T-helper 1 cell (primary cell): ENCODE measurements around the gene KRTAP19-2.

Experiments used
- DNase-seq, 5 donors: peaks; one replicate each; pipeline ENCODE4 v3.0.0-alpha.2; 2012 to 2020
- total RNA-seq, 4 donors: gene quantifications; one replicate each; lab custom pipeline; 2026; lab: John Stamatoyannopoulos, UW

The KRTAP19-2 gene, protein sequence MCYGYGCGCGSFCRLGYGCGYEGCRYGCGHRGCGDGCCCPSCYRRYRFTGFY
- 0 reads per million in 4 donors for total RNA-seq

DNA sequence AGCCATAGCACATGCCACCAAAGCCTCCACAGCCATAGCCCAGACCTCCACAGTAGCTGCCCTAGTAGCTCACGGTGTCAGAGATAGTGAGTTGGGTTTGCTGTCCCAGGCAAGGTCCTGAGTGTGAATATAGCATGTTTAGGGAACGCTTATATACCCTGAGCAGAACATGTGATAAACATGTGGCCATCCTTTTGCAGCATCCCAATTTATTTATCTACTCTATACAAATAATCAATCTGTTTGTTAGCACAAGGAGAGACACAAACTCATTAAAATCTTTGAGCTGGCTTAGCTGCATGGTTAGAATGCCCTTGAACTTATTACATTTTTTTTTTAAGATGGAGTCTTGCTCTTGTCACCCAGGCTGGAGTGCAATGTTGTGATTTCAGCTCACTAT is at the start of gene KRTAP19-2:
TSS of gene KRTAP19-2 (minus strand) at position 101 of the 400 bp plus-strand sequence. CDS start at position 13, 88 bp downstream.
- no peak for DNase-seq

DNA sequence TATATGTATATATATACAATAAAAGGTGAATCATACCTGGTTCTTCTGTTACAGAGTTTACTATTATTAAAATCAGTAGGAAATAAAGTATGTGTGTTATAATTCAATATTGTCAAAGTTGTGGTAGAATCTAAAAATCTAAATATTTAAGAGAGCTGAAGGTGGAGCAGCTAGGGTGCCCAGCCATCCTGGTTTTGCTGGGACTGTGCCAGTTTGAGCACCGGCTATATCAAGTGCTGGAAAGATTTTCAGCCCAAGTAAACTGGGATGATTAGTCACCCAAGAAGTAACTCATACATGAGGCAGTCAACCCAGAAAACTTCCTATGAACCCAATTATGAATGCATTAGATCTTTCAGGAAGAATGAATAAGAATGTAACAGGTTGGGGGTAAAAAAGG is 31.6 kb upstream of the KRTAP19-2 start:
- DNase-seq, result no peak

DNA sequence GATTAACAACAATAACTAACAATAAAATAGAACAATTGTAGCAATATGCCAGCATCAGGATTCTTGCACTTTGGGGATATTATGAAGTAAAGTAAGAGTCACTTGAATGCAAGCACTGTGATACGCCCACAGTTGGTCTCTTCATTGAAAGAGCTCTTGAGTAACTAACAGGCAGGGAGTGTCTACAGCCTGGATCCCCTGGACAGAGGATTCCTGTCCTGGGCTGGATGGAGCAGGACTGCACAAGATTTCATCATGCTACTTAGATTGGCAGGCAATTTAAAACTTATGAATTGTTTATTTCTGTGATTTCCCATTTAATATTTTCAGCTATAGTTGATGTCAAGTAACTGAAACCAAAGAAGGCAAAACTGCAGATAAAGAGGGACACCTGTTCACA is 28.4 kb upstream of the KRTAP19-2 start:
- DNase-seq, result no peak

DNA sequence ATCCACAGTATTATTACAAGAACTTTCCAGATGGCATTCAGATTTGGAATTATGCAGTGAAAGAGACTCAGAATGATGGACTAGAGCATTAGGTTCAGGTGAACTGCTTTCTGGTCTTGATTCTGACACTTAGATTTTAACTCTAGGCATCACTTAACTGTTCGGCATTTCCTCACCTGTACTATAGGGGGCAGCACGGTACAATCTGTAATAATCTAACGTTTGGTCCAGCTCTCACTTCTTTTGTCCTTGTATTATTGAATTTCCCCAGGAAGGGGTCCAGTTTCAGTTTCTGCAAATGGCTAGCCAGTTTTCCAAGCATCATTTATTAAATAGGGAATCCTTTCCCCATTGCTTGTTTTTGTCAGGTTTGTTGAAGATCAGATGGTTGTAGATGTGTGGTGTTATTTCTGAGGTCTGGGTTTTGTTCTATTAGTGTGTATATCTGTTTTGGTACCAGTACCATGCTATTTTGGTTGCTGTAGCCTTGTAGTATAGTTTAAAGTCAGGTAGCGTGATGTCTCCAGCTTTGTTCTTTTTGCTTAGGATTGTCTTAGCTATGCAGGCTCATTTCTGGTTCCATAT is 18.5 kb upstream of the KRTAP19-2 start:
- peak in 1 of 5 donors; percentile 1 for DNase-seq

DNA sequence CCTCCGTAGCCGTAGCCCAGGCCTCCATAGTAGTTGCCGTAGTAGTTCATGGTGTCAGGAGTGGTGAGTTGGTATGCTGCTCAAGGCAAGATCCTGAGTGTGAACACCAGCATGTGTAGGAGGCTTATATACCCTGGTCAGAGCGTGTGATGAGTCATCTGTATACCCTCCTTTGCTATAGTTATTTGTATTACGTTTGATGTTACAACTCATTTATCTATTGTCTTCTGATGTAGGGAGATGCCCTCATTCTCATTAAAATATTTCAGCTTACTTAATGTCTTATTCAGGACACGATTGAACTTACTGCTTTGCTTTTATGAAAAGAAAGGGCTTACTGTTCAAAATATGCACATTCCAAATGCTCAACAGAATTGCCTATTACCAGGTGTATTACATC is 14.8 kb upstream of the KRTAP19-2 start, which contains the start of gene KRTAP19-5:
TSS of gene KRTAP19-5 (minus strand) at position 101 of the 400 bp plus-strand sequence. CDS start at position 50, 51 bp downstream.
- no peak for DNase-seq

DNA sequence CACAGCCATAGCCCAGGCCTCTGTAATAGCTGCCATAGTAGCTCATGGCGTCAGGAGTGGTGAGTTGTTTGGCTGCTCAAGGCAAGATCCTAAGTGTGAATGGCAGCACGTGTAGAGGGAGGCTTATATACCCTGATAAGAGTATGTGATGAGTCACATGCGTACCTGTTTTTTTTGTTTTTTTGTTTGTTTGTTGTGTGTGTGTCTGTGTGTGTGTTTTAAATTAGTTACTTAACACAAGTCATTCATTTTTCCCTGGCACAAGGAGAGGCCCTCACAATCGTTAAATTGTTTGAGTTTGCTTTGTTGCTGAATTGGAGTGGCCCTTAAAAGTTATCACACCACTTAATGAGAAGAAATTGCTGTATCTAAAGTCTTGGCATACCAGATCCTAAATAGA is 9.8 kb upstream of the KRTAP19-2 start, which contains the start of gene KRTAP19-4:
TSS of gene KRTAP19-4 (minus strand) at position 101 of the 400 bp plus-strand sequence. CDS start at position 46, 55 bp downstream.
- DNase-seq, result no peak

DNA sequence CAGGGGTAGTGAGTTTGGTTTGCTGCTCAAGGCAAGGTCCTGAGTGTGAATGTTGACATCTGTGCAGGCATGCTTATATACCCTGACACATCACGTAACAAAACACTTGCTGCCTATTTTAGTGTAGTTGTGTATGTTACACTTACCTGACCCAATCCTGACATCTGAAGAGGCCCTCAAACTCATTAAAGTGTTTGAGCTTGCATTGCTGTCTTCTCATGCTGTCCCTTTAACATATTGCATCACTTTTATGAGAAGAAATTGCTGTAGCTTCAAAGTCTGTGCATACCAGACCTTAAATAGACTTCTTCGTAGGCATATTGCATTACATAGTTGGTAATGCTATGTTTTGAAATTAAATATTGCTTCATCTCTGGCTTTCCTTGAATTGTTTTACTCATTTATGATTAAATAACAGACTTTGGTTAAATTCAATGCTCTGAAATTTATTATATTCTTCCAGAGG is 4.8 kb upstream of the KRTAP19-2 start, which contains the start of gene KRTAP19-3:
TSS of gene KRTAP19-3 (minus strand) at position 51 of the 466 bp plus-strand sequence. CDS start 56 bp downstream, outside the sequence.
- no peak for DNase-seq

DNA sequence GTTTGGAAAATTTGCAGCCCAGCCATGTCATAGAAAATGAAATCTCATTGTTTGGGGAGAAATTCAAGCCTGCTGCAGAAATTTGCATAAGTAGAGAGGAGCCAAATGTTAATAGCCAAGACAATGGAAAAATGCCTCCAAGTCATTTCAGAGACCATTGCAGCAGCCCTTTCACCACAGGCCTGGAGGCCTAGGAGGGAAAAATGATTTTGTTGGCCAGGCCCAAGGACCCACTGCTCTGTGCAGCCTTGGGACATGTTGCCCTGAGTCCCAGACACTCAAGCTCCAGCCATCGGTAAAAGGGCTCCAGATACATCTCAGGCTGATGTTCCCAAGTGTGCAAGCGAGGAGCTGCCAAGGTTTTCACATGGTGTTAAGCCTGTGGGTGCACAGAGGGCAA is 1.1 kb downstream of the KRTAP19-2 start:
- no peak for DNase-seq

DNA sequence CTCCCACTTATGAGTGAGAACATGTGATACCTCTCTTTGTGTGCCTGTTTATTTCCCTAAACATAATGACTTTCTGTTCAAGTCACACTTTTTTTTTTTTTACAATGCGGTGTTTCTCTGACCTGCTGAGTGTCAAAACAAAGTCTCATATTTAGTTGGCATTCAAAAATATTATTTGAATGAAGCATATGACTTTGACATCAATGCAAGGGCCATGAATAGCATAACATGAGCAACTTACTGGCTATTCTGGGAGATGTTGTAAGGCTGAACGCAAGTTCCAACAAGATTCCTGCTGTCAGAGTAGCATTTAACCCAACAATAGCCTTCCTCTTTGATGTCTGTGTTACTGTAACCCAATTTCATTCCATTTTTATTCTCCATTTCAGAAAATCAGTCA is 5.1 kb downstream of the KRTAP19-2 start:
- no peak for DNase-seq

DNA sequence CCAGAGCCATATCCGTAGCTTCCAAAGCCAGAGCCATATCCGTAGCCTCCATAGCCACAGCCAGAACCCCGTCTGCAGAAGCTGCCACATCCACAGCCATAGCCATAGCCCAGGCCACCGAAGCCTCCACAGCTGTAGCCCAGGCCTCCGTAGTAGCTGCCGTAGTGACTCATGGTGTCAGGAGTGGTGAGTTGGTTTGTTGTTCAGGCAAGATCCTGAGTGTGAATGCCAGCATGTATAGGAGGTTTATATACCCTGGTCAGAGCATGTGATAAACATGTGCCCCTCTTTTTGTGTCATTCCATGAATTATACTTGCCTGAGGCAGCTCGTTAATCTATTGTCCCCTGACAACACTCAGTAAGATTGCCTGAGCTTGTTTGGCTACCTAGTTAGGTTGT is 7.1 kb downstream of the KRTAP19-2 start, which contains the start of gene KRTAP19-1:
TSS of gene KRTAP19-1 (minus strand) at position 223 of the 400 bp plus-strand sequence. CDS start at position 173, 50 bp downstream.
- DNase-seq, result no peak

DNA sequence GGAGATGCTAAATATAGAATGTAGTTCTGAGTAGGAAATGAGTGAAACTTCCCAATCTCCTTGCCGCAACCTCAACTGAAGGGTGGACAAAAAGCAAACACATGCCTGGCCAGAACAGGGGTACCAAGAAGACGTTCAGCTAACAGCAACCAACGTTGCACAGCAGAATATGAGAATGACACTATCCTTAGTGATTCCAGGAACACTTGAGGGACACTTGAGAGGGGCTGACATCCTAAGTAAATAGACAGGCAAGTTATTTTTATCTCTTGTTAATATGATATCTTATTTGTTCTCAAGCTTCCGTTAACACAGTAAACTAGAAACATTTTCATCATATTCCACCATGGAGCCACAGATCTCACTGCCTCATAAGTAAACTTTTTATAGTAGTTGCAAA is 8.0 kb downstream of the KRTAP19-2 start:
- DNase-seq, result no peak

DNA sequence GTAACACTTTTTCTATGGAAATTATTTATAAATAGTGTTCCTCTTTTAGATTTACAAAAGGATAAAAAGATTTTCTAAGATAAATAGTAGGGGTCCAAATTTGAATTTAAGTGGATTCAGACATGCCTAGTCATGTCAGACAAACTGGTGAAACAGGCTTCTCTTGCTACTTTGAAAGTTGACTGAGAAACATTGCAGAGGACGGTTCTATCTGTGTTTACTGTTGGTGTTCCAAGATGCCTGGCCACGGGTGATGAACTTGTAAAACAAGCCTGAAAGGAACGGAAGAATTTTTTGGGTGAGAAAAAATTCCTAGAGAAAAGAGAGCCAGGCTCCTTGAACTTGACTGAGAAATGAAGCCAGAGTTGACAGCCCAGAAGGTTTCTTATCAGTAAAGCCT is 9.2 kb downstream of the KRTAP19-2 start:
- DNase-seq, result no peak

DNA sequence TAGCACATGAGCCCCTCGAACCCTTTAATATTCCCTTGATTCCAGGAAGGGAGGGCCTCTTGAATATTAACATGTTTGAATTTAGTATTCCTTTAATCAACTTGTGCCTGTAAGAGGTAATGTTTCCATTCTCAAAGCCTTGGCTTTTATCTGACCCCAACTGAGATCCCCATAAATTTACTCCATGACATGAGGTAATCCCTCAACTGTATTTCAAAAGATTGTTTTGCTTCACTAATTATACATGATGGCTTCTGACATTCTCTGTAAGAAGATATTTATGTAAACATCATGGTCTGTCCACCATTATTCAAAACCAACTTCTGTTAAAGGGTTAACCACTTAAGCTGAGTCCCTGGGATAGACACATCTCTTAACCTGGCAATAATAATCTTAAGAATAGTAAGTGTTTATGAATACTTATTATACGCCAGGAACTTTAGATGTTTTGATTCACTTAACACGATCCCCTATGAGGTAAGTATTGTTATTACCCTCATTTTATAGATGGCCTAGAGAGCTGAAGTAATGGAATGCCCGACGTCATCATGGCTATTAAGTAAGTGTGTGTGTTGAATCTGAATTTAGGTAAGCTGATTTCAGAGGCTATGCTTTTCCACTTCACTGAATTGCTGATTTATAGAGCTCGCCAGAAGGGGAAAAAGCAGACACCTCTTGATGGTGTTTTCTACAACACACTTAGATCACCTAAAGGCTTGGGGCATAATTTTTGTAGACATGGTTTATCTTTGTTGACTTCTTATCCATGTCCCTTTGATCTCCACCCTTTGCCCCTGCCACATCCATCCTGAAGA is 18.1 kb downstream of the KRTAP19-2 start:
- no peak for DNase-seq

DNA sequence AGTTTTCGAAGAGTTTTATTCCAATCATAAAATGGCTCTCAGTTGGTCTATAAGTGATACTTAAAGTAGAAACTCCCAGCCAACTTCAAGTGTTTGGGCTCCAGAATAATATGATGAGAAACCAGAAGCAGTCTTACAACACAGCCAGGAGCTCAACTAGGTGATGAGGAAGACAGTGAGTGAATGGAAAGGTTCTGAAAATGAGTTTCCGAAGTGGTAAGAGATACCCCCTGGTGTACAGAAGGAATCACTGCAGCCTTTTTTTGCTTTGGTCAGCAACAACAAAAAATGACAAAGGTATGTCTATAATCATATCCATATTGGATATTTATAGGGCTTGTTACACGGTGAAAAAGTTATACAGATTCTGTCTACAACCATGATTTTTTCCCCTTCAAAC is 23.5 kb downstream of the KRTAP19-2 start:
- DNase-seq, result peak in 1 of 5 donors; percentile 1

DNA sequence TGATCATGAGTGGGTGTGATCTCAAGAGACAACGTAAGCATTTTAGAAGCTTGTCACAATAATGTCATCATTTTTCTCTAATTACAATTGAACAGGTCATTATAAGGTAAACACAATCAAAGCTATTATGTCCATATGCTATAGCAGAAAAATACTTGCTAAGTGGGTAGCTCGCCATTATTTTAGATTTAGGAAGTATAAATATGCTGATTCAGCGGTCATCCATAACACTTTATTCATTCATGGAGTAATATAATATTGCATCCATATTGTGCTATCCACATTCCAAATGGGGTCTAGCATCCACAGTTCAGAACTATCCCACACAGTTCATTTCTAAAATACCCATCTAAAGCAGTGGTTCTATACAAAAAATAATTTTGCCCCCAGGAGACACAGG is 38.7 kb downstream of the KRTAP19-2 start:
- DNase-seq, result no peak

DNA sequence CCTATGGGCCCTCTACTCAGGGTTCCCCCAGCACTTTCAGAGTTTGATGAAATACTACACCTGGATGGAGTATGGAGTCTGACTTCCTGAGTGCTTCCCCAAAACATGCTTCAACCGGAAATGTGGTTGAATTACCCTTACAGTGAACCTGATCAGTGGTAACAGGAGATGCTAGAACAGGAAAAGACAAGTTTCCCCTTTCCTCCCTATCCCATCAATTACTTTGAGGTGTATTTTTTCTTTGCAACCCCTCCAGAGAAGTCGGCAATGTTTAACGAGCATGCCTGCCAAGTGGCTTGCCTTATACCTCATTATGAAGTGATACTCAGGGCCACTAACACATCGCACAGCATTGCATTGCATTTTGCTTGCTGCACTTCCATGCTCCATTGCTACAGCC is 40.2 kb downstream of the KRTAP19-2 start:
- no peak for DNase-seq

DNA sequence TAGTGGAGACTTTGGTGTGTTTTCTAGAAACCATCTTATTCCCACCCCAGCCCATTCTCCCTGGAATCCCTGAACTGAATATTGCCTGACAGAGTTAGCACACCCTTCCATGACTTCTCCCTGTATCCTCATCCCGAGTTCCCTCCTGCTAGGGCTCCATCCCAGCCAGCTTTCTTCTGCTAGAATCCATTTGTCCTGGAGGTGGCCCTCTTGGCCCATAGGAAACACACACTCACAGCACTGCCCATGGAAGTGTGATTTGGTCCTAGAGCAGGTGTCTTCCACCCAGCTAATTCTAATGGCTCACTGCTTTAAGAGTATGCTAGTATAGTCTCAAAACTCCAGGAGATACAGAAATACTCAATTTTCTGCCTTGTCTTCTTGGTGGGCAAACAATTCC is 43.0 kb downstream of the KRTAP19-2 start:
- no peak for DNase-seq

DNA sequence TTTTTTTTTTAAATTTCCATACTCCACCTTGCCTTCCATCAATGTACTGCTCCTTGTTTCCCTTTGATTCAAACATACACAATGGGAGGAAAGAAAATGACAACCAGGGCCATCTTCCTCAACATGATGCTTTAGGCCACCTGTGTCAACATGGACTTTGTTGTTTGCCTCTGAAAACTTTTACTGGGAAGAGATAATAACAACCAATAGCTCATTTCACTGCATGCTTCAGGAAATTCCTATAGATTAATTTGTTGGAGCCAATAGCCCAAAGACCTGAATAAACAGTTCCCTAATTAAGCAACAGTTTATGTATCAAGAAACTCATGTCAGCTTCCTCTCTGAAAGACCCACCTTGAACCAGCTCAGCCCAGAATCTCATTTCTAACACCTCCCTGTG is 44.0 kb downstream of the KRTAP19-2 start:
- DNase-seq, result no peak

DNA sequence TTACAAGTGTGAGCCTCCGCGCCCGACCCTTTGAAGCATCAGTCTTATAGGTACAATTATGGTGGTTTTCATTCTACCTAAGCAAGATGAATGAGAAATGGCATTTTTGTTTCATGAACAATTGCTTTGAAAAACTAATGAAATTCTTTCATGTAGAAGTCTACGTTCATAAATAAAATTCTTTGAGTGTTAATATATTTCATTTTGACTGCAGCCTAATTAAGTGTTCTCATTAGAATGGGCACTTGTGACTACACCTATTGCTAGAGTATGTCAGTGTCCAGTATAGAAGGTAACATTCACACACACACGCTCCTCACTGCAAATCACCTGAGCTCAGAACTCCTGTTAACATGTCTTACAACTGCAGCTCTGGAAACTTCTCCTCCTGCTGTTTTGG is 47.3 kb downstream of the KRTAP19-2 start, which contains the start of gene KRTAP15-1:
TSS of gene KRTAP15-1 (plus strand) at position 301 of the 400 bp plus-strand sequence. CDS start at position 354, 53 bp downstream.
- DNase-seq, result no peak
